LoVo (cell line): ENCODE results near the gene MRPL22.
A peak's percentile ranks its signal among the peaks of the same experiment; 100 is the strongest.
"Not testable (repeated sequence)": the region's sequence is repeated elsewhere in the genome, so short reads cannot be mapped to it uniquely, and the experiment has no call there.

ENCODE experiments used
- DNase-seq: peaks from one replicate; pipeline ENCODE4 v3.0.0-alpha.2; 2016; ENCODE audit warnings: low spot score

Gene MRPL22

GRCh38 chr5:154995679-154996078 is 54.8 kb downstream of the MRPL22 start:
- DNase-seq = no peak

DNA sequence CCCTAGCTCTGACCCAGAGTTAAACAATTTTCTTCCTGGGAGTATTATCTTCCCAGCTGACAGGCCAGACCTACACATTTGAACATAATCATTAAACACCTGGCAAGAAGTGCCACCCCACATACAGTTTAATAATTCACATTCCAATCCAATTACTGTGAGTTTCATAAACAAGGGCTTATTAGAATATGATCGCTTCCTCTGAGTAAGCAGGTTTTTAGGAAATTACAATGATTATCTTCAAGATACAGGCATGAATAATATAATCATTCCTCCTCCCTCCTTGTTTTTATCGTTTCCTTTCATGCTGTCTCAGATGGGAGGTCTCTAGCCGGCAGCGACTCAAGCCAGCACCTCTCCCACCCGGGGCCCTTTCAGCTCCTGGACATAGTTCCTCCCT is 56.9 kb downstream of the MRPL22 start:
- no peak for DNase-seq

- no peak for DNase-seq
Observed at GRCh38 chr5:154999865-155000264, 59.0 kb downstream of the MRPL22 start.

- DNase-seq = no peak
Observed at GRCh38 chr5:155001523-155001922, 60.6 kb downstream of the MRPL22 start.

GRCh38 chr5:155002722-155003121 is 61.8 kb downstream of the MRPL22 start:
- peak; percentile 36 for DNase-seq

DNA sequence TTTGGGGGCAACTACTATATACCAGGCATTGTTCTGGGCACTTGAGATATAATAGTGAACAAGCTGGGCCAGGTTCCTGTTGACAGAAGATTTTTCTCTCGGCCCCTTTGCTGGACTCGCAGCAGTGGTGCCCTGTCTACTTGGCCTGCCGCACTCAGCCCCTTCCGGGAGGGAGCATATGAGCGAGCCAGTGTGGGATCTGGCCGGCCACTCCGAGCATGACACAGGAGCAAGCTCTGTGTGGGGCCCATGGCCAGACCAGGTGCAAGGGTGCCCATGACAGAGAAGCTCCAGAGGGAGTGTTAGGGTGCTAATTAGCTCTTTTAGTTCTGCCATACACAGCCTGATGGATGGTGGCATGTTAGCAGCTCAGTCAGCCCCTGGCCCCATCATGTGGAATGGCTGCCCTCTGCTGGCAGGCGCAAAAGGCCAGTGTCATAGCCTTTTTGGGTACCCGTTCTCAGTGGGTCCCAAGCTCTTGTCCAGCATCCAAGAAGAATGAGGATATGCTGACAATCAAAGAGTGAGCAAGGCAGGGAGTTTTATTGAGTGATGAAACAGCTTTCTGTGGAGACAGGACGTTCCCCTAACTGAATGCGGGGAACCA is 63.4 kb downstream of the MRPL22 start:
- DNase-seq = peak; percentile 10

GRCh38 chr5:155006265-155006664 is 65.4 kb downstream of the MRPL22 start:
- not testable (repeated sequence) for DNase-seq

DNA sequence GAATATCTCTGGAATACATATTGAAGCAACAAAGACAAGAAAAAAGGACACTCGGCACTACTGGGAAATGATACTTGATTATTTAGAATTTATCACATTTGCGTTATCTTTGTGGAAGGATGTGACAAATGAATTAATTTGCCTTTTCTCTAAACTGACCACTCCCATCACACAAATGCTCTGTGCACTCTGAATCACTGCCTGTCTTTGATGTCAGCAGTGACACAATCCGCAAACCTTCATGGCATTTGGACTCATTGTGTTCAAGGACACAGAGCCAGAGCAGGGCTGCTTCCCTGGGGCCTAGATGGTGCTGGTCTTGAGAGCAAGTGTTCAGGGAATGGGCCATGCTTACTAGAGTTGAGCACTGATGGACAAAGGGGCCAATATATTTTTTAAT is 67.8 kb downstream of the MRPL22 start:
- DNase-seq = no peak

DNA sequence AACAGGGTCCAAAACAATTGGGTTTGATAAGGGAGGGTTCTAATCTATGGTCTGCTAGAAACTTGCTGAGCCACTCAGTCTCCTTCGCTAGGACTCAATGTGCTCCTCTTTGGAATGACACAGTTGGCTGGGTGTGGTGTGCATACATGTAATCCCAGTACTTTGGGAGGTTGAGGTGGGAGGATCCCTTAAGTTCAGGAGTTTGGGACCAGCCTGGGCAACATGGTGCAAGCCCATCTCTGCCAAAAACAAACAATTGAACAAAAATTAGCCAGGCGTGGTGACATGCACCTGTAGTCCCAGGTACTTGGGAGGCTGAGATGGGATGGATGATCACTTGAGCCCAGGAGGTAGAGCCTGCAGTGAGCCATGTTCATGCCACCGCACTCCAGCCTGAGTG is 70.0 kb downstream of the MRPL22 start:
- no peak for DNase-seq

DNA sequence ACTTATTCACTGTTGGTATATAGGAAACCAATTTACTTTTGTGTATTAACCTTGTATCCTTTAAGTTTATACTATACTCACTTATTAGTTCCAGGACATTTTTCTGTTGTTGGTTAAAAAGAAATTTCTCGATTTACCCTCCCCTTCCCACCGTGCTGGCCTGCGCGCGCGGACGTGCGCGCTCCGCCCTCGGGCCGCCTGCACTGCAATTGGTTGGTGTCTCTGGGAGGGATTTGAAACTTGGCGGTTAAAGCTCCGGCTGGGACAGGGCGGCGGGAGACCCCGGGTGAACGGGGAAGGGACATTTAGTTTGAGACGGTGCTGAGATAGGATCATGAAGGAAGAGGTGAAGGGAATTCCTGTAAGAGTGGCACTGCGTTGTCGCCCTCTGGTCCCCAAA is 72.7 kb downstream of the MRPL22 start, which contains the start of gene KIF4B:
KIF4B (plus strand) TSS at position 230 of the 400 bp plus-strand sequence; CDS start at position 335, 105 bp downstream.
- no peak for DNase-seq

DNA sequence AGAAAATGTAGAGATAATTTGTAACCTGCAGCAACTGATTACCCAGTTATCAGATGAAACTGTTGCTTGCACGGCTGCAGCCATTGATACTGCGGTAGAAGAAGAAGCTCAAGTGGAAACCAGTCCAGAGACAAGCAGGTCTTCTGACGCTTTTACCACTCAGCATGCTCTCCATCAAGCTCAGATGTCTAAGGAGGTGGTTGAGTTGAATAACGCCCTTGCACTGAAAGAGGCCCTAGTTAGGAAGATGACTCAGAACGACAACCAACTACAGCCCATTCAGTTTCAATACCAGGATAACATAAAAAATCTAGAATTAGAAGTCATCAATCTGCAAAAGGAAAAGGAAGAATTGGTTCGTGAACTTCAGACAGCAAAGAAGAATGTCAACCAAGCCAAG is 74.4 kb downstream of the MRPL22 start:
- DNase-seq = no peak

- DNase-seq = no peak
Observed at GRCh38 chr5:155017610-155018009, 76.7 kb downstream of the MRPL22 start.
